ENCODE data around the gene ARHGEF11.

DNA sequence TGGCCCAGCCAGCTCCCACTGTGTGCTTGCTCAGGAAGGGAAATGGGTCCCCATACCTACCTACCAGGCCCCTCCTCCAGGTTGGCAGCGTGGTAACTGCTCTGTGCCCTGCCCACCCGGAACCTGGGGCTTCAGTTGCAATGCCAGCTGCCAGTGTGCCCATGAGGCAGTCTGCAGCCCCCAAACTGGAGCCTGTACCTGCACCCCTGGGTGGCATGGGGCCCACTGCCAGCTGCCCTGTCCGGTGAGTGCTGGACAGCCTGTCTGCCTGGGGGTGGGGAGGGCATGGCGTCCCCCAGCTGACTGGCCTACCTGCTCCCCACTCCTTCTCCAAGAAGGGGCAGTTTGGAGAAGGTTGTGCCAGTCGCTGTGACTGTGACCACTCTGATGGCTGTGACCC lies 135.9 kb downstream of the ARHGEF11 start:
- TF ChIP-seq POLR2A (IDR thresholded peaks at IDR 0.05) (no peak), POLR2AphosphoS5 (IDR thresholded peaks at IDR 0.05) (no peak), EP300 (IDR thresholded peaks at IDR 0.05) (no peak)
- TF ChIP-seq, protein P1, sequence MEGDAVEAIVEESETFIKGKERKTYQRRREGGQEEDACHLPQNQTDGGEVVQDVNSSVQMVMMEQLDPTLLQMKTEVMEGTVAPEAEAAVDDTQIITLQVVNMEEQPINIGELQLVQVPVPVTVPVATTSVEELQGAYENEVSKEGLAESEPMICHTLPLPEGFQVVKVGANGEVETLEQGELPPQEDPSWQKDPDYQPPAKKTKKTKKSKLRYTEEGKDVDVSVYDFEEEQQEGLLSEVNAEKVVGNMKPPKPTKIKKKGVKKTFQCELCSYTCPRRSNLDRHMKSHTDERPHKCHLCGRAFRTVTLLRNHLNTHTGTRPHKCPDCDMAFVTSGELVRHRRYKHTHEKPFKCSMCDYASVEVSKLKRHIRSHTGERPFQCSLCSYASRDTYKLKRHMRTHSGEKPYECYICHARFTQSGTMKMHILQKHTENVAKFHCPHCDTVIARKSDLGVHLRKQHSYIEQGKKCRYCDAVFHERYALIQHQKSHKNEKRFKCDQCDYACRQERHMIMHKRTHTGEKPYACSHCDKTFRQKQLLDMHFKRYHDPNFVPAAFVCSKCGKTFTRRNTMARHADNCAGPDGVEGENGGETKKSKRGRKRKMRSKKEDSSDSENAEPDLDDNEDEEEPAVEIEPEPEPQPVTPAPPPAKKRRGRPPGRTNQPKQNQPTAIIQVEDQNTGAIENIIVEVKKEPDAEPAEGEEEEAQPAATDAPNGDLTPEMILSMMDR (IDR thresholded peaks at IDR 0.05) = no peak
